K562 (cell line): ENCODE measurements around the gene SPATA24. TPM values are rescaled to one million over a fixed set of nuclear protein-coding genes. Genes with fewer than 3 reads are reported as not detected.

ENCODE experiments used
- ATAC-seq: fragments of 200-7000 bp; cut with Tn5 transposase; 3 replicates; pipeline ENCODE4 v1.9.1; 2020; ENCODE audit warnings: moderate library complexity
- BruUV-seq: library from RNA; stranded (reverse); fragments of 400-500 nt; replicated peaks from 2 replicates; lab custom pipeline; 2021; lab: Mats Ljungman, UMichigan
- CTCF ChIA-PET: fragments of 300-600 bp; formaldehyde crosslinking; extraction: SDS; loops from one replicate; lab custom pipeline; 2021; ENCODE audit warnings: low intra/inter-chr PET ratio; lab: Yijun Ruan, JAX
- POLR2A ChIA-PET: fragments of 300-600, 350-650 bp; sonication (Branson Sonifier 250); formaldehyde crosslinking; extraction: SDS; loops from one replicate; lab custom pipeline; 2021; ENCODE audit warnings: antibody characterized with exemption, inconsistent platforms; lab: Yijun Ruan, JAX
- DNase-seq, 4 experiments: peaks; one replicate each; pipeline versions ENCODE4 v3.0.0 to v3.0.0-alpha.2; 2011 to 2018; ENCODE audit warnings: low spot score in 3 of 4, mixed read lengths in 3 of 4; ENCODE audit errors: extremely low read depth in 1 of 4
- FAIRE-seq: peaks from 2 replicates; lab custom pipeline; 2011; peaks lifted over from hg19 to GRCh38; lab: Jason Lieb, UNC
- H2AFZ ChIP-seq: 2 replicates; pipeline ENCODE4 v1.6.0; 2011; ENCODE audit warnings: low read depth, low read length, control low read depth, inconsistent platforms
- H3K27ac ChIP-seq: fragments of 200-600 bp; 3 replicates; pipeline ENCODE4 v1.8.0; 2011; ENCODE audit warnings: low read depth, mild to moderate bottlenecking, control low read depth, inconsistent platforms, low read length, moderate library complexity, mixed read lengths; ENCODE audit errors: extremely low read depth
- H3K27me3 ChIP-seq, 2 experiments: fragments of 300-600 bp in 1 of 2; 2 replicates in 1 of 2; 3 replicates in 1 of 2; pipeline versions ENCODE4 v1.6.0 to v1.8.0; 2011; ENCODE audit warnings: inconsistent platforms in 2 of 2, low read length in 2 of 2, mild to moderate bottlenecking in 1 of 2, mixed read lengths in 1 of 2, moderate library complexity in 1 of 2; ENCODE audit not compliant: control insufficient read depth in 2 of 2, insufficient read depth in 2 of 2
- H3K36me3 ChIP-seq: fragments of 300-600 bp; 3 replicates; pipeline ENCODE4 v1.8.0; 2011; ENCODE audit warnings: mild to moderate bottlenecking, low read length, inconsistent platforms; ENCODE audit not compliant: control insufficient read depth, insufficient read depth
- H3K4me1 ChIP-seq, 2 experiments: fragments of 200-600 bp in 1 of 2; replicated peaks in 1 of 2; 2 replicates in 1 of 2; 3 replicates in 1 of 2; pipeline versions ENCODE4 v1.5.1 to v1.8.0; 2011; ENCODE audit warnings: inconsistent platforms in 2 of 2, low read length in 2 of 2, mild to moderate bottlenecking in 1 of 2, mixed read lengths in 1 of 2, moderate library complexity in 1 of 2; ENCODE audit not compliant: control insufficient read depth in 2 of 2, insufficient read depth in 2 of 2
- H3K4me2 ChIP-seq: 2 replicates; pipeline ENCODE4 v1.6.1; 2011; ENCODE audit warnings: low read length, control low read depth, inconsistent platforms, mixed read lengths; ENCODE audit not compliant: insufficient read depth
- H3K4me3 ChIP-seq: fragments of 200-600 bp; sonication (generic), shearing (Covaris generic); 2 replicates; pipeline ENCODE4 v1.5.1; 2016; ENCODE audit warnings: control low read depth, inconsistent platforms
- H3K79me2 ChIP-seq: fragments of 200-600 bp; 3 replicates; pipeline ENCODE4 v1.8.0; 2011; ENCODE audit warnings: low read length, inconsistent platforms; ENCODE audit not compliant: control insufficient read depth, insufficient read depth
- H3K9ac ChIP-seq, 2 experiments: 2 replicates each; pipeline versions ENCODE4 v1.6.0 to v1.6.1; 2011; ENCODE audit warnings: low read depth in 2 of 2, low read length in 2 of 2, control low read depth in 1 of 2, inconsistent platforms in 1 of 2, mild to moderate bottlenecking in 1 of 2, mixed read lengths in 1 of 2; ENCODE audit not compliant: insufficient read depth in 1 of 2
- H3K9me1 ChIP-seq: one replicate; pipeline ENCODE4 v1.6.0; 2011; ENCODE audit warnings: inconsistent platforms, mild to moderate bottlenecking, low read length, moderate library complexity; ENCODE audit not compliant: control insufficient read depth, insufficient read depth
- H3K9me3 ChIP-seq: replicated peaks from 2 replicates; pipeline ENCODE4 v1.5.1; 2011; ENCODE audit warnings: low read depth, low read length, inconsistent platforms; ENCODE audit not compliant: control insufficient read depth, insufficient read depth
- H4K20me1 ChIP-seq: replicated peaks from 2 replicates; pipeline ENCODE4 v1.6.1; 2011; ENCODE audit warnings: low read length, inconsistent platforms, mixed read lengths; ENCODE audit not compliant: control insufficient read depth, insufficient read depth
- CXXC5 ChIP-seq: fragments of 250-450 bp; sonication (Bioruptor Pico); IDR thresholded peaks from 2 replicates; pipeline ENCODE4 v1.8.0; 2022; ENCODE audit warnings: inconsistent platforms, mild to moderate bottlenecking, moderate library complexity
- ETV1 ChIP-seq: fragments of 450-650 bp; conservative IDR thresholded peaks from 2 replicates; pipeline ENCODE4 v1.6.1; 2016; ENCODE audit warnings: missing genetic modification characterization, control low read depth, low read depth, missing compliant biosample characterization
- ILK ChIP-seq: fragments of 450-650 bp; IDR thresholded peaks from 2 replicates; pipeline ENCODE4 v1.6.1; 2016; ENCODE audit warnings: missing genetic modification characterization, low read depth, mild to moderate bottlenecking, missing compliant biosample characterization, moderate library complexity, borderline replicate concordance
- KDM1A ChIP-seq, 2 experiments: fragments of 450-650 bp; IDR thresholded peaks; 2 replicates each; pipeline ENCODE4 v1.6.1; 2016; ENCODE audit warnings: mild to moderate bottlenecking in 2 of 2
- TEAD1 ChIP-seq, 2 experiments: fragments of 450-650 bp in 1 of 2; sonication (generic) in 1 of 2; formaldehyde crosslinking; IDR thresholded peaks; 2 replicates each; pipeline versions ENCODE4 v1.4.0 to v1.8.0; 2020 to 2022; ENCODE audit warnings: mild to moderate bottlenecking in 2 of 2, missing genetic modification reagents in 1 of 2
- WGBS: fragments of 100-300 bp; shearing (Covaris generic); methylation state at CpG from one replicate; pipeline ENCODE4 v1.1.6; 2016; ENCODE audit warnings: low coverage, mixed read lengths; ENCODE audit not compliant: insufficient coverage; ENCODE audit errors: missing lambda C conversion rate; 5-methylcytosine and 5-hydroxymethylcytosine counted together
- in situ Hi-C: fragments of 300-500 bp; cut with MboI; formaldehyde crosslinking; loops from 4 replicates; pipeline ENCODE4 v1.15.0; 2018; ENCODE audit warnings: inconsistent platforms, mixed read lengths
- intact Hi-C: fragments of 100-400 bp; cut with micrococcal nuclease; formaldehyde crosslinking; loops from 2 replicates; pipeline ENCODE4 v1.14.2; 2022
- polyA plus RNA-seq, 8 experiments: library from polyadenylated mRNA; depleted of rRNA in 4 of 8; stranded (reverse) in 5 of 8; unstranded in 3 of 8; fragments of >200 nt; fragmentation: Nextera tagmentation in 2 of 8; fragmentation: Illumina TruSeq in 1 of 8; extraction: Ambion mirVana in 2 of 8; extraction: Trizol in 1 of 8; gene quantifications; 2 replicates each; pipeline versions ENCODE4 v1.2.1 to v1.2.3, GENCODE V29; 2011 to 2014; ENCODE audit warnings: inconsistent platforms in 1 of 8, missing spikeins in 1 of 8
- total RNA-seq, 7 experiments: library from RNA; depleted of rRNA in 6 of 7; stranded (reverse); fragments of >200 nt in 6 of 7; fragmentation: Illumina TruSeq in 2 of 7; extraction: Trizol in 2 of 7; gene quantifications; 2 replicates each; pipeline versions ENCODE4 v1.2.1 to v1.2.3, GENCODE V29; 2011 to 2021; ENCODE audit warnings: low replicate concordance in 1 of 7
- TF ChIP-seq, protein P1 (sequence below): fragments of 450-650 bp; IDR thresholded peaks from 2 replicates; pipeline ENCODE4 v1.6.1; 2014; ENCODE audit warnings: low read depth, mild to moderate bottlenecking, moderate library complexity, borderline replicate concordance

The SPATA24 gene
- total and polyA plus RNA-seq, 9 of the 15 experiments (the other 6 are each of a cell fraction or from before 2014, with no cell fraction given): 4.1 to 12.6 (median 8.0) TPM

DNA sequence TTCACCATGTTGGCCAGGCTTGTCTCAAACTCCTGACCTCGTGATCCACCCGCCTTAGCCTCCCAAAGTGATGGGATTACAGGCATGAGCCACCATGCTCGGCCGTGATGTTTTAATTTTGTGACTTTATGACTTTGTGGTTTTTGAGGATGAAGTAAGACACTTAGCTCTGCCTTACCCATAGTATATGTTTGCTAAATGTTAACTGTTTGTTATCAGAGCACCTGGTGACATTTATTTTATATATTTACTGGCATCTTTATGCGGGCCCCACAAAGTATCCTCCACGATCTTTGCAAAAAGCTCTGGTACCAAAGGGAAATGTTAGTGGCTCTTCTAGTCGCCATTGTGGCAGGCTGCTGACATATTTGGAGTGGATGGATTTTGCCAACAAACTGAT is 27.5 kb downstream of the SPATA24 start:
- 43% methylated on average over 7 of the region's 7 CpGs for WGBS
- BruUV-seq: no TSS peak
- Histone ChIP-seq H3K4me1 (peaks cover 0 to 25% of the 10 kb centered on the region in 2 experiments; a peak in 2 of 5 replicates), H3K79me2 (no peaks in the 10 kb centered on the region), H3K9me3 (no peaks in the 10 kb centered on the region), H3K27me3 (no peaks in the 10 kb centered on the region), H3K9me1 (no peaks in the 10 kb centered on the region), H3K4me3 (no peak overlapping the region), H3K4me2 (no peak overlapping the region), H3K36me3 (peaks cover 9% of the 10 kb centered on the region; the same call in 2 of the 3 replicates), H4K20me1 (no peaks in the 10 kb centered on the region), H3K27ac (no peak overlapping the region), H2AFZ (no peak overlapping the region), H3K9ac (no peak overlapping the region)
- no peak for DNase-seq
- ChIA-PET CTCF (no interaction called here), POLR2A (no interaction called here)
- in situ Hi-C loops (no loop called here), intact Hi-C loops (no loop called here)
- no peak for FAIRE-seq
- TF ChIP-seq, protein P1, sequence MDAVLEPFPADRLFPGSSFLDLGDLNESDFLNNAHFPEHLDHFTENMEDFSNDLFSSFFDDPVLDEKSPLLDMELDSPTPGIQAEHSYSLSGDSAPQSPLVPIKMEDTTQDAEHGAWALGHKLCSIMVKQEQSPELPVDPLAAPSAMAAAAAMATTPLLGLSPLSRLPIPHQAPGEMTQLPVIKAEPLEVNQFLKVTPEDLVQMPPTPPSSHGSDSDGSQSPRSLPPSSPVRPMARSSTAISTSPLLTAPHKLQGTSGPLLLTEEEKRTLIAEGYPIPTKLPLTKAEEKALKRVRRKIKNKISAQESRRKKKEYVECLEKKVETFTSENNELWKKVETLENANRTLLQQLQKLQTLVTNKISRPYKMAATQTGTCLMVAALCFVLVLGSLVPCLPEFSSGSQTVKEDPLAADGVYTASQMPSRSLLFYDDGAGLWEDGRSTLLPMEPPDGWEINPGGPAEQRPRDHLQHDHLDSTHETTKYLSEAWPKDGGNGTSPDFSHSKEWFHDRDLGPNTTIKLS: no peak
- TF ChIP-seq ETV1 (tag) (no peak), KDM1A (IDR thresholded peaks at IDR 0.05) (no peak), CXXC5 (no peak)
- no peak for ATAC-seq

DNA sequence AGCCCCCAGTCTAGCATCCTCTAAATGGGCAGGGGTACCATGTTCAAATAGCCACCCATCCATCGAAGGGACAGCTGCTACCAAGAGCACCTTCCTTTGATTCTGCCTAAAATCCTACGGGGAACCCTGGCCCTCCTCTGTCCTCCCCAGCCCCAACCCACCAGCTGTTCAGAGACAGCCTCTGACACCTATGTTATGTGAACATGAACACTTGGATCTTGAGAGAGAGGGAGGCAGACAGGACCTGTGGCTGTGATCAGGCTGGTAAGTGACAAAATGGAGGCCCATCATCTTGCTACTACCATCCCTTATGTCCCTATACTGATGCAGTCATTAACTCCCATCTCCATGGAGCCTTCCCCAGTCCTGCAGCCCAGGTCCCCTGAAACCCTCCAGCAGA is 29.0 kb downstream of the SPATA24 start:
- H3K27ac ChIP-seq: no peak overlapping the region
- no TSS peak for BruUV-seq
- intact Hi-C loops: no loop called here

More for the DNA sequence above, 29.0 kb downstream of the SPATA24 start:
- Histone ChIP-seq H3K9me3 (no peaks in the 10 kb centered on the region), H3K79me2 (no peaks in the 10 kb centered on the region), H3K9me1 (no peaks in the 10 kb centered on the region), H2AFZ (no peak overlapping the region), H3K4me2 (no peak overlapping the region), H4K20me1 (no peaks in the 10 kb centered on the region), H3K4me3 (no peak overlapping the region), H3K9ac (no peak overlapping the region), H3K27me3 (no peaks in the 10 kb centered on the region), H3K36me3 (peaks cover 14% of the 10 kb centered on the region; the same call in 2 of the 3 replicates), H3K4me1 (peaks cover 0 to 14% of the 10 kb centered on the region in 2 experiments; a peak in 2 of 5 replicates)
- ChIA-PET CTCF (no interaction called here), POLR2A (interaction anchor here (0.6 to 0.9 kb wide), 2 partner anchors 11 to 34 kb away, joined by 3 read pairs; no protein-coding TSS in a partner anchor)
- in situ Hi-C loops: no loop called here
- 28% methylated on average over 2 of the region's 2 CpGs for WGBS
- no peak; the same call in 2 of the 3 replicates for ATAC-seq
- no peak for FAIRE-seq
- DNase-seq: no peak
- TF ChIP-seq TEAD1 (CRISPR knock-in tag; IDR thresholded peaks at IDR 0.05): 0 out of 4 replicates have a peak, but pooled peaks of 1 of the 2 experiments have one; percentile 29
- TF ChIP-seq ILK (tag): no peak
